A549 (cell line): ENCODE data around the gene ALDH3B2. TPM values are rescaled to one million over a fixed set of nuclear protein-coding genes. Genes with fewer than 3 reads are reported as not detected.

Experiments used
- ATAC-seq, 2 experiments: fragments of 200-7000 bp in 1 of 2; fragments of >200 bp in 1 of 2; cut with Nextera tagmentation in 1 of 2; cut with Tn5 transposase in 1 of 2; 3 replicates each; pipeline versions ENCODE4 v1.8.0 to v1.9.1; 2018 to 2020; ENCODE audit warnings: mild to moderate bottlenecking in 1 of 2, moderate library complexity in 1 of 2
- CTCF ChIA-PET: fragments of 300-600 bp; sonication (Branson Sonifier 250); formaldehyde crosslinking; extraction: SDS; loops from one replicate; lab custom pipeline; 2021; ENCODE audit warnings: antibody characterized with exemption, inconsistent platforms; lab: Yijun Ruan, JAX
- POLR2A ChIA-PET: fragments of 350-600 bp; formaldehyde crosslinking; extraction: SDS; loops from one replicate; lab custom pipeline; 2021; ENCODE audit warnings: antibody characterized with exemption, inconsistent platforms; lab: Yijun Ruan, JAX
- DNase-seq, 2 experiments: peaks; one replicate each; pipeline versions ENCODE4 v3.0.0 to v3.0.0-alpha.2; 2011 to 2016; ENCODE audit warnings: low read depth in 1 of 2, low spot score in 1 of 2
- FAIRE-seq: peaks from 2 replicates; lab custom pipeline; 2011; peaks lifted over from hg19 to GRCh38; lab: Jason Lieb, UNC
- H3K27ac ChIP-seq, 2 experiments: fragments of >200 bp; sonication (Bioruptor Twin); formaldehyde crosslinking; 3 replicates each; pipeline ENCODE4 v1.5.1; 2016 to 2017
- H3K4me1 ChIP-seq: fragments of >200 bp; sonication (Bioruptor Twin); formaldehyde crosslinking; 3 replicates; pipeline ENCODE4 v1.6.1; 2016
- H3K4me2 ChIP-seq: fragments of >200 bp; sonication (Bioruptor Twin); formaldehyde crosslinking; 3 replicates; pipeline ENCODE4 v1.6.1; 2016
- H3K4me3 ChIP-seq: fragments of >200 bp; sonication (Bioruptor Twin); formaldehyde crosslinking; 3 replicates; pipeline ENCODE4 v1.5.1; 2016
- H3K9me3 ChIP-seq: fragments of >200 bp; sonication (Bioruptor Twin); formaldehyde crosslinking; 3 replicates; pipeline ENCODE4 v1.6.1; 2016
- CHD2 ChIP-seq: fragments of 150-350 bp; IDR thresholded peaks from 2 replicates; pipeline ENCODE4 v1.6.1; 2014; ENCODE audit warnings: low read length; ENCODE audit not compliant: partially characterized antibody
- EHF ChIP-seq: fragments of 250-450 bp; sonication (Bioruptor Pico); IDR thresholded peaks from 2 replicates; pipeline ENCODE4 v1.5.0; 2020; ENCODE audit warnings: mild to moderate bottlenecking
- EP300 ChIP-seq, 2 experiments: fragments of >200 bp; sonication (Bioruptor Twin); formaldehyde crosslinking; IDR thresholded peaks; 2 replicates in 1 of 2; 3 replicates in 1 of 2; pipeline ENCODE4 v1.6.1; 2016 to 2017
- FOXS1 ChIP-seq: fragments of 250-450 bp; sonication (Bioruptor Pico); IDR thresholded peaks from 2 replicates; pipeline ENCODE4 v1.5.0; 2020; ENCODE audit warnings: mild to moderate bottlenecking, moderate library complexity
- HOXB5 ChIP-seq: fragments of 250-450 bp; sonication (Bioruptor Pico); IDR thresholded peaks from 2 replicates; pipeline ENCODE4 v1.5.0; 2020; ENCODE audit warnings: mild to moderate bottlenecking, moderate library complexity
- MAFK ChIP-seq: fragments of 450-650 bp; IDR thresholded peaks from 2 replicates; pipeline ENCODE4 v1.6.1; 2014; ENCODE audit not compliant: partially characterized antibody
- NFE2L2 ChIP-seq: fragments of 150-350 bp; conservative IDR thresholded peaks from 2 replicates; pipeline ENCODE4 v1.6.1; 2014; ENCODE audit warnings: low read length
- RCOR1 ChIP-seq: fragments of 150-350 bp; IDR thresholded peaks from 2 replicates; pipeline ENCODE4 v1.6.1; 2014; ENCODE audit warnings: antibody characterized with exemption, low read length, low read depth
- SREBF2 ChIP-seq: fragments of 450-650 bp; IDR thresholded peaks from 2 replicates; pipeline ENCODE4 v1.6.1; 2014; ENCODE audit warnings: mild to moderate bottlenecking, moderate library complexity
- TFCP2L1 ChIP-seq: fragments of 250-450 bp; sonication (Bioruptor Pico); IDR thresholded peaks from 2 replicates; pipeline ENCODE4 v1.5.0; 2021; ENCODE audit warnings: mild to moderate bottlenecking
- TP53 ChIP-seq: fragments of 250-450 bp; sonication (Bioruptor Pico); IDR thresholded peaks from 2 replicates; pipeline ENCODE4 v1.5.0; 2021; ENCODE audit warnings: mild to moderate bottlenecking, moderate library complexity
- ZFP36 ChIP-seq: fragments of 450-650 bp; IDR thresholded peaks from 2 replicates; pipeline ENCODE4 v1.6.1; 2014; ENCODE audit warnings: borderline replicate concordance; ENCODE audit not compliant: partially characterized antibody
- ZSCAN20 ChIP-seq: fragments of 250-450 bp; sonication (Bioruptor Pico); IDR thresholded peaks from 2 replicates; pipeline ENCODE4 v1.8.0; 2022; ENCODE audit warnings: mild to moderate bottlenecking, moderate library complexity
- WGBS: methylation state at CpG from one replicate; pipeline ENCODE4 v1.1.6; 2017; ENCODE audit errors: missing lambda C conversion rate; 5-methylcytosine and 5-hydroxymethylcytosine counted together
- polyA plus RNA-seq, 4 experiments: library from polyadenylated mRNA; depleted of rRNA in 3 of 4; stranded (reverse); fragments of >200 nt; fragmentation: RNase III in 1 of 4; extraction: RNeasy Plus Mini Kit Qiagen cat#74134 plus additional on column Dnase treatment in 1 of 4; gene quantifications; 2 replicates in 3 of 4; 3 replicates in 1 of 4; pipeline ENCODE4 v1.2.3, GENCODE V29; 2011 to 2017
- TF ChIP-seq, protein P1 (sequence below): fragments of 150-350 bp; IDR thresholded peaks from 2 replicates; pipeline ENCODE4 v1.6.1; 2014; ENCODE audit warnings: low read depth, mild to moderate bottlenecking, low read length
- TF ChIP-seq, protein P2 (sequence below): fragments of 250-450 bp; sonication (Bioruptor Pico); IDR thresholded peaks from 2 replicates; pipeline ENCODE4 v1.5.0; 2020; ENCODE audit warnings: low read depth, mild to moderate bottlenecking, moderate library complexity
- TF ChIP-seq, protein P3 (sequence below): IDR thresholded peaks from 2 replicates; pipeline ENCODE4 v1.6.1; 2012
- TF ChIP-seq, protein P4 (sequence below): IDR thresholded peaks from 2 replicates; pipeline ENCODE4 v1.6.1; 2012

The ALDH3B2 gene
- polyA plus RNA-seq, 2 of the 4 experiments (the other 2 are of a cell fraction) = not detected

DNA sequence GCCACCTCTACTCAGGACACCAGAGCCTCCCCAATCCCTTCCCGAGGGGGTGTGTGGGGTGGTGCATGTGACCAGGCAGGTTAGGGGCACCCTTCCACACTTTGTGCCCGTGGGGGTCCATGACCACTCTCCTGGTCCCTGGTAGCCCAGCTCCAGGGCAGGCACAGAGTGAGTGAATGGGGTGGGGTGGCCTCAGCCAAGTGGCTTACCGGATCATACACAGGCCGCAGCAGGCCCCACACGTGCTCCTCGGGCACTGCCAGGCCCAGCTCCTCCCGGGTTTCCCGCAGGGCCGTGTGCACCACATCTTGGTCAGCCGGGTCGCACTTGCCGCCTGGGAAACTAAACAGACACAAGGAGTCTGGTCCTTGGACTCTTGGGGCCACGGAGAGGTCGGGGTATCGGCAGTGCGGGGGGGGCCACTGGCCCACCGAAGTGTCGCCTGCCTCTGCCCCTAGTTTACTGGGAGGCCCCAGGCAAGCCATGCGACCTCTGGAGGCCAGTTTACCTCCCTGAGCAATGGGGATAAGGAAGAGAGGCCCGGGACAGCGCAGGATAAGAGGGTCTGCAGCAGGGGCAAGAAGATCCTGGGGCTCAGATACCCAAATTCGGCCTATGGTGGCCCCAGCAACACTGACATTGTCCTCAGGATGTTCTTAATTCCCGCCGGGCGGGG lies 45.6 kb downstream of the ALDH3B2 start:
- no peak for ATAC-seq
- peaks cover 6% of the 10 kb centered on the region; the same call in 2 of the 3 replicates for H3K4me1 ChIP-seq
- H3K4me2 ChIP-seq = peak overlapping the region; percentile 91
- 26% methylated on average over 16 of the region's 25 CpGs for WGBS
- TF ChIP-seq ZFP36 (no peak), RCOR1 (no peak), FOXS1 (CRISPR knock-in tag) (no peak), SREBF2 (no peak), HOXB5 (CRISPR knock-in tag) (no peak), NFE2L2 (no peak), TFCP2L1 (CRISPR knock-in tag) (no peak)
- TF ChIP-seq, protein P1, sequence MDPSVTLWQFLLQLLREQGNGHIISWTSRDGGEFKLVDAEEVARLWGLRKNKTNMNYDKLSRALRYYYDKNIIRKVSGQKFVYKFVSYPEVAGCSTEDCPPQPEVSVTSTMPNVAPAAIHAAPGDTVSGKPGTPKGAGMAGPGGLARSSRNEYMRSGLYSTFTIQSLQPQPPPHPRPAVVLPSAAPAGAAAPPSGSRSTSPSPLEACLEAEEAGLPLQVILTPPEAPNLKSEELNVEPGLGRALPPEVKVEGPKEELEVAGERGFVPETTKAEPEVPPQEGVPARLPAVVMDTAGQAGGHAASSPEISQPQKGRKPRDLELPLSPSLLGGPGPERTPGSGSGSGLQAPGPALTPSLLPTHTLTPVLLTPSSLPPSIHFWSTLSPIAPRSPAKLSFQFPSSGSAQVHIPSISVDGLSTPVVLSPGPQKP = no peak
- TF ChIP-seq, protein P2, sequence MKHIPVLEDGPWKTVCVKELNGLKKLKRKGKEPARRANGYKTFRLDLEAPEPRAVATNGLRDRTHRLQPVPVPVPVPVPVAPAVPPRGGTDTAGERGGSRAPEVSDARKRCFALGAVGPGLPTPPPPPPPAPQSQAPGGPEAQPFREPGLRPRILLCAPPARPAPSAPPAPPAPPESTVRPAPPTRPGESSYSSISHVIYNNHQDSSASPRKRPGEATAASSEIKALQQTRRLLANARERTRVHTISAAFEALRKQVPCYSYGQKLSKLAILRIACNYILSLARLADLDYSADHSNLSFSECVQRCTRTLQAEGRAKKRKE (CRISPR knock-in tag) = no peak
- TF ChIP-seq, protein P3, sequence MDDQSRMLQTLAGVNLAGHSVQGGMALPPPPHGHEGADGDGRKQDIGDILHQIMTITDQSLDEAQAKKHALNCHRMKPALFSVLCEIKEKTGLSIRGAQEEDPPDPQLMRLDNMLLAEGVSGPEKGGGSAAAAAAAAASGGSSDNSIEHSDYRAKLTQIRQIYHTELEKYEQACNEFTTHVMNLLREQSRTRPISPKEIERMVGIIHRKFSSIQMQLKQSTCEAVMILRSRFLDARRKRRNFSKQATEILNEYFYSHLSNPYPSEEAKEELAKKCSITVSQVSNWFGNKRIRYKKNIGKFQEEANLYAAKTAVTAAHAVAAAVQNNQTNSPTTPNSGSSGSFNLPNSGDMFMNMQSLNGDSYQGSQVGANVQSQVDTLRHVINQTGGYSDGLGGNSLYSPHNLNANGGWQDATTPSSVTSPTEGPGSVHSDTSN = no peak
- no peaks in the 10 kb centered on the region for H3K9me3 ChIP-seq
- peak overlapping the region; percentile 59; the same call in 1 of the 3 replicates for H3K4me3 ChIP-seq
- FAIRE-seq = no peak
- ChIA-PET CTCF (interaction anchor here (0.6 to 14.1 kb wide), 40 partner anchors 8 to 1255 kb away, joined by 3 to 181 read pairs (median 4); partner anchors contain the start of genes ACY3, GSTP1 and TBX10), POLR2A (interaction anchor here (2.0 to 2.4 kb wide), 3 partner anchors 11 to 20 kb away, joined by 6 to 10 read pairs (median 9); no protein-coding TSS in a partner anchor)
- peak overlapping the region in 1 of 2 experiments; percentile 87; a peak in 2 of 6 replicates for H3K27ac ChIP-seq
- DNase-seq = no peak

DNA sequence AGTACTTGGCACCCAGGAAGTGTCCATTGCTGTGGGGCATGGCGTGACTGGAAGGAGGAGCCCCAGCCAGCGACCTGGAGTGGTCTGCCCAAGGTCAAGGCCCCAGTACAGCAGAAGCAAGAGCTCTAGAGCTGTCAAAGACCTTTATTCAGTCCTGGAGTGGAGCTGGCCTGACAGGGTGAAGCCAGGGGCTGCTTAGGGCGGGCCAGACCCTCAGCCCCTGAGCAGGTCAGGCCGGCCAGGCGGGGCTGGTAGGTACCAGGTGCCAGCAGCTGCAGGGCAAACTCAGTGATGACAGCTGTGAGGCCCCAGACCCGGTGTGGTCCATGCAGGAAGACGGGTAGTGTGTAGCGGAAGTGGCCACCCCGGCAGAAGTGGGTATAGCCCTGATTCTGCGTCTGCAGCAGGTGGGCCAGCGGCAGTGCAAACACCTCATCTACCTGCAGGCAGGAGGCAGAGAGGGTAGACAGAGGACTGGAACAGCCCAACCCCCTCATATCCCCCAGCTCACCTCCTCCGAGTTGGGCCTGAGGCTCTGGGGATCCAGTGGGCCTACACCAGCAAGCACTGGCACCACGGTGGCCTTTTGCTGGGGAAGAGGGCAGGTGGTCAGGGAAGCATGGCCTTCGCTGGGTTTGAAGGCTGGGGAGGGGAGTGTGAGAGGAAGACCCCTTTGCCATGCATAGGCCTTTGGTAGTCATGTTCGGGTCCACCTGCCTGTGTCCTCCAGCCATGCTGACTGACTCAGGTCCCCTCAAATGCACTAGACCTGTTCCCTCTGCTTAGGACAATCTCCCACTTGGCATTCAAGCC lies 46.4 kb downstream of the ALDH3B2 start:
- DNase-seq = no peak
- ChIA-PET CTCF (interaction anchor here (0.9 to 14.1 kb wide), 28 partner anchors 9 to 352 kb away, joined by 3 to 181 read pairs (median 5); partner anchors contain the start of genes ACY3, ALDH3B2 and GSTP1), POLR2A (no interaction called here)
- TF ChIP-seq SREBF2 (no peak), MAFK (no peak), NFE2L2 (no peak), EP300 (IDR thresholded peaks at IDR 0.05) (no peak), CHD2 (no peak), TP53 (no peak), ZSCAN20 (CRISPR knock-in tag) (no peak), EHF (CRISPR knock-in tag) (no peak)
- TF ChIP-seq, protein P4, sequence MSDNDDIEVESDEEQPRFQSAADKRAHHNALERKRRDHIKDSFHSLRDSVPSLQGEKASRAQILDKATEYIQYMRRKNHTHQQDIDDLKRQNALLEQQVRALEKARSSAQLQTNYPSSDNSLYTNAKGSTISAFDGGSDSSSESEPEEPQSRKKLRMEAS = no peak
- TF ChIP-seq, protein P2 (CRISPR knock-in tag) = no peak
- TF ChIP-seq, all 56 proteins: peak for 0
- Histone ChIP-seq H3K4me3 (no peak overlapping the region), H3K27ac (no peak overlapping the region), H3K4me1 (peaks cover 6% of the 10 kb centered on the region; the same call in 2 of the 3 replicates), H3K4me2 (no peak overlapping the region), H3K9me3 (no peaks in the 10 kb centered on the region)
- FAIRE-seq (no peak), ATAC-seq (no peak)
- WGBS = 80% methylated on average over 13 of the region's 15 CpGs
